C4-2B (cell line): ENCODE measurements around the gene LRRC56.

Experiments used
- H3K27ac ChIP-seq: fragments of 450-650 bp; 2 replicates; pipeline ENCODE4 v1.5.1; 2017
- ZFX ChIP-seq: fragments of 450-650 bp; IDR thresholded peaks from 2 replicates; pipeline ENCODE4 v1.6.1; 2017
- TF ChIP-seq, protein P1 (sequence below): fragments of 450-650 bp; conservative IDR thresholded peaks from 2 replicates; pipeline ENCODE4 v1.5.1; 2017; ENCODE audit warnings: mild to moderate bottlenecking

LRRC56 gene

GRCh38 chr11:496834-497564, 40.3 kb upstream of the LRRC56 start:
- TF ChIP-seq ZFX, result no peak
- TF ChIP-seq, protein P1, sequence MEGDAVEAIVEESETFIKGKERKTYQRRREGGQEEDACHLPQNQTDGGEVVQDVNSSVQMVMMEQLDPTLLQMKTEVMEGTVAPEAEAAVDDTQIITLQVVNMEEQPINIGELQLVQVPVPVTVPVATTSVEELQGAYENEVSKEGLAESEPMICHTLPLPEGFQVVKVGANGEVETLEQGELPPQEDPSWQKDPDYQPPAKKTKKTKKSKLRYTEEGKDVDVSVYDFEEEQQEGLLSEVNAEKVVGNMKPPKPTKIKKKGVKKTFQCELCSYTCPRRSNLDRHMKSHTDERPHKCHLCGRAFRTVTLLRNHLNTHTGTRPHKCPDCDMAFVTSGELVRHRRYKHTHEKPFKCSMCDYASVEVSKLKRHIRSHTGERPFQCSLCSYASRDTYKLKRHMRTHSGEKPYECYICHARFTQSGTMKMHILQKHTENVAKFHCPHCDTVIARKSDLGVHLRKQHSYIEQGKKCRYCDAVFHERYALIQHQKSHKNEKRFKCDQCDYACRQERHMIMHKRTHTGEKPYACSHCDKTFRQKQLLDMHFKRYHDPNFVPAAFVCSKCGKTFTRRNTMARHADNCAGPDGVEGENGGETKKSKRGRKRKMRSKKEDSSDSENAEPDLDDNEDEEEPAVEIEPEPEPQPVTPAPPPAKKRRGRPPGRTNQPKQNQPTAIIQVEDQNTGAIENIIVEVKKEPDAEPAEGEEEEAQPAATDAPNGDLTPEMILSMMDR, result no peak

GRCh38 chr11:497565-498296, 39.6 kb upstream of the LRRC56 start:
- TF ChIP-seq, protein P1, result no peak
- no peak for TF ChIP-seq ZFX
- H3K27ac ChIP-seq, result no peak overlapping the region

More at GRCh38 chr11:496834-497564, 40.3 kb upstream of the LRRC56 start:
- no peak overlapping the region for H3K27ac ChIP-seq

- no peak for TF ChIP-seq ZFX
- TF ChIP-seq, protein P1, result no peak
- no peak overlapping the region for H3K27ac ChIP-seq
Measured at GRCh38 chr11:498297-499181, 38.8 kb upstream of the LRRC56 start.

- H3K27ac ChIP-seq, result no peak overlapping the region
- TF ChIP-seq, protein P1, result no peak
- no peak for TF ChIP-seq ZFX
Measured at GRCh38 chr11:499201-500076, 37.9 kb upstream of the LRRC56 start.

DNA sequence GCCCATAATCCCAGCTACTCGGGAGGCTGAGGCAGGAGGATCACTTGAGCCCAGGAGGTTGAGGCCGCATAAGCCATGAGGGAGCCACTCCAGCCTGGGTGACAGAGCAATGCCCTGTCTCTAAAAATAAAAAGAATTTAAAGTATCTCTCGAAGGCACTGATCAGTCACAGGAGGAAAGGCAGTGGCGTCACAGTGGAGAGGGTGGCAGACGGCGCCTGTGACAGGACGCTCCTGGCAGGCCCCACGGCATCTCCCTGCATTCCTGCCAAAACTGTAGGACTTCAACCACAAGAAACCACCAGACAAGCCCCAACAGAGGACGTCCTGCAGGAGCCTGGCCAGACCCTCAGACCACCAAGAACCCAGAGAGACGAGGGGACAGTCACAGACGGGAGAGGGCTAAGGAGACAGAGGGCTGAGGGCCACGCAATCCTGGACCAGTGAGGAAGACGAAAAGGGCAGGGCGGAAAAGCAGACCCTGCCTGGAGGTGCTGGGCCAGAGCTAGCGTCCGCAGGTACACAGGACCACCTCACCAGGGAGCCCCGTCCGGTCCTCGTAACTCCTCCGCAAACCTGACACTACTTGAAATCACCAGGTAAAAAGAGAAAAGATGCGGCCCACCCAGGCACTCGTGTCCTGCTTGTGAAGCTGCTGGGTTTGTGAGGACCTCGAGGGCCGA, 36.2 kb upstream of the LRRC56 start:
- H3K27ac ChIP-seq, result no peak overlapping the region

More for the DNA sequence above, 36.2 kb upstream of the LRRC56 start:
- TF ChIP-seq ZFX, result no peak
- TF ChIP-seq, protein P1, result no peak
